PFSK-1 (cell line): Measurements from ENCODE around the gene CDC16.

Experiments used
- POLR2AphosphoS5 ChIP-seq: IDR thresholded peaks from 2 replicates; pipeline ENCODE4 v1.6.1; 2012; ENCODE audit warnings: low read depth, mild to moderate bottlenecking, control low read depth, low read length, moderate library complexity
- REST ChIP-seq, 2 experiments: IDR thresholded peaks; 2 replicates each; pipeline versions ENCODE4 v1.6.1 to v1.8.0; 2011 to 2012; ENCODE audit warnings: low read depth in 2 of 2, low read length in 2 of 2, control low read depth in 1 of 2, inconsistent platforms in 1 of 2, mild to moderate bottlenecking in 1 of 2, moderate library complexity in 1 of 2; ENCODE audit not compliant: insufficient read depth in 1 of 2
- TAF1 ChIP-seq: IDR thresholded peaks from 2 replicates; pipeline ENCODE4 v1.6.1; 2012; ENCODE audit warnings: low read length, control low read depth, borderline replicate concordance; ENCODE audit not compliant: insufficient read depth

GRCh38 chr13:114243971-114244370 lies 9.3 kb downstream of the CDC16 start:
- no peak for TF ChIP-seq TAF1
- no peak for TF ChIP-seq REST (IDR thresholded peaks at IDR 0.05; ENCODE audit: insufficient read depth in 1 of 2, low read depth in 2 of 2, low read length in 2 of 2)
- no peak for TF ChIP-seq POLR2AphosphoS5
